ENCODE measurements around the gene APBA2.

The APBA2 gene

GRCh38 chr15:28935316-28935715, 49.5 kb downstream of the APBA2 start:
- peak; percentile 37 for DNase-seq (ENCODE audit: low read depth)

GRCh38 chr15:28936081-28936480, 50.3 kb downstream of the APBA2 start:
- no peak for DNase-seq (ENCODE audit: low read depth)

GRCh38 chr15:28936481-28936881, 50.7 kb downstream of the APBA2 start:
- DNase-seq (ENCODE audit: low read depth): no peak

GRCh38 chr15:28937271-28937670, 51.5 kb downstream of the APBA2 start:
- no peak for DNase-seq (ENCODE audit: low read depth)

GRCh38 chr15:28942046-28942445, 56.3 kb downstream of the APBA2 start:
- no peak for DNase-seq (ENCODE audit: low read depth)

- DNase-seq (ENCODE audit: low read depth): no peak
These were observed 56.8 kb downstream of the APBA2 start for GRCh38 chr15:28942571-28942970.

- no peak for DNase-seq (ENCODE audit: low read depth)
These were observed 57.4 kb downstream of the APBA2 start for GRCh38 chr15:28943146-28943545.

GRCh38 chr15:28943611-28944230, 57.9 kb downstream of the APBA2 start:
- no peak for DNase-seq (ENCODE audit: low read depth)

GRCh38 chr15:28944286-28944685, 58.5 kb downstream of the APBA2 start:
- no peak for DNase-seq (ENCODE audit: low read depth)

GRCh38 chr15:28944696-28945300, 59.0 kb downstream of the APBA2 start:
- DNase-seq (ENCODE audit: low read depth): no peak

GRCh38 chr15:28945626-28946230, 60.0 kb downstream of the APBA2 start:
- DNase-seq (ENCODE audit: low read depth): no peak

GRCh38 chr15:28946803-28947202, 61.0 kb downstream of the APBA2 start:
- DNase-seq (ENCODE audit: low read depth): no peak

GRCh38 chr15:28947221-28947674, 61.5 kb downstream of the APBA2 start:
- no peak for DNase-seq (ENCODE audit: low read depth)

- no peak for DNase-seq (ENCODE audit: low read depth)
These were observed 62.3 kb downstream of the APBA2 start for GRCh38 chr15:28948036-28948435.

GRCh38 chr15:28950916-28951315, 65.1 kb downstream of the APBA2 start:
- DNase-seq (ENCODE audit: low read depth): no peak

GRCh38 chr15:28952666-28953491, 67.1 kb downstream of the APBA2 start:
- no peak for DNase-seq (ENCODE audit: low read depth)

GRCh38 chr15:28953573-28954195, 67.9 kb downstream of the APBA2 start:
- no peak for DNase-seq (ENCODE audit: low read depth)

- no peak for DNase-seq (ENCODE audit: low read depth)
These were observed 68.8 kb downstream of the APBA2 start for GRCh38 chr15:28954466-28955159.

- DNase-seq (ENCODE audit: low read depth): no peak
These were observed 69.6 kb downstream of the APBA2 start for GRCh38 chr15:28955160-28955992.

GRCh38 chr15:28955993-28956421, 70.2 kb downstream of the APBA2 start:
- DNase-seq (ENCODE audit: low read depth): no peak

- DNase-seq (ENCODE audit: low read depth): no peak
These were observed 70.7 kb downstream of the APBA2 start for GRCh38 chr15:28956491-28956890.

Measured in stimulated activated CD8-positive, alpha-beta memory T cell treated with anti-CD3 and anti-CD28 coated beads, Interleukin-15, amount 100 ng/mL, for 1 hour (primary cell).